ENCODE data around the gene XBP1. TPM values are rescaled to one million over a fixed set of nuclear protein-coding genes. Genes with fewer than 3 reads are reported as not detected.
"Not testable (repeated sequence)": the region's sequence is repeated elsewhere in the genome, so short reads cannot be mapped to it uniquely, and the experiment has no call there.

Gene XBP1
- total RNA-seq, 1 experiment from 2014 or later, result 81.3 TPM

DNA sequence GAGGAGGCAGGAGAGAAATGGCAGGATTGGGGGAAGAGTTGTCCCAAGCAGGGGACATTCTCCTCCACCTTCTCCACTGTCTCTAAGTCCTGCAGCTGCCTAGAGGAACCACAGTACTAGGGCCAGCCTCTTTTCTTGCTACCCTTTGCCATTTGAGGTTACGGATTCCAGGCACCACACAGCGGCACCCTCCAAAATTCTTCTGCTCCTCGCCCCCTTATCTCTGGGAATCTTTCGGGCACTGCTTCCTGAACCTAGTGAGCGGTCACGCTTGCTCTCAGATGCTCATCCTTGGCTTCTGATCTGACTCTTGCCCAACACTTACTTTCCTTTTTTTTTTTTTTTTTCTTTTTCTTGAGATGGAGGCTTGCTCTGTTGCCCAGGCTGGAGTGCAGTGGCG lies 26.6 kb upstream of the XBP1 start:
- no peak for TF ChIP-seq JUND (IDR thresholded peaks at IDR 0.05)
- TF ChIP-seq EZH2phosphoT487 (IDR thresholded peaks at IDR 0.05; ENCODE audit: borderline replicate concordance), result no peak
- TF ChIP-seq TCF7L2 (IDR thresholded peaks at IDR 0.05; ENCODE audit: borderline replicate concordance, extremely low read depth, insufficient read depth, insufficient read length), result no peak
- TF ChIP-seq ZBTB33 (IDR thresholded peaks at IDR 0.05; ENCODE audit: extremely low read depth, insufficient replicate concordance, low read length), result no peak
- no peak for TF ChIP-seq ZFX (IDR thresholded peaks at IDR 0.05)
- no peak for TF ChIP-seq POLR2AphosphoS5 (IDR thresholded peaks at IDR 0.05; ENCODE audit: low read depth, low read length)
- no peak for TF ChIP-seq ZNF274 (IDR thresholded peaks at IDR 0.05; ENCODE audit: low read depth, low read length)
- TF ChIP-seq EGR1 (IDR thresholded peaks at IDR 0.05; ENCODE audit: low read depth), result no peak
- H4K20me1 ChIP-seq (ENCODE audit: insufficient read depth), result no peaks in the 10 kb centered on the region
- BruUV-seq (replicated peaks), result no TSS peak
- no peaks in the 10 kb centered on the region for H3K4me1 ChIP-seq (ENCODE audit: control insufficient read depth in 1 of 2, insufficient read depth in 2 of 2, low read length in 2 of 2)
- no peak overlapping the region for H3K27ac ChIP-seq (ENCODE audit: low read depth, low read length)
- H3K36me3 ChIP-seq (ENCODE audit: control insufficient read depth in 1 of 2, insufficient read depth in 2 of 2, low read length in 2 of 2), result no peaks in the 10 kb centered on the region
- H2AFZ ChIP-seq (ENCODE audit: low read depth, low read length, poor library complexity, severe bottlenecking), result no peak overlapping the region
- H3K79me2 ChIP-seq (ENCODE audit: insufficient read depth, low read length), result no peaks in the 10 kb centered on the region
- H3K27me3 ChIP-seq (ENCODE audit: insufficient read depth, low read length), result no peaks in the 10 kb centered on the region
- ChIA-PET RAD21 (ENCODE audit: low non-redundant PET in 1 of 2, low total read pairs in 2 of 2, uncharacterized antibody in 2 of 2, unreplicated experiment in 2 of 2) (no interaction called here), CTCF (interaction anchor here (1.3 to 4.1 kb wide), 2 partner anchors 214 to 226 kb away, joined by 3 to 57 read pairs; no protein-coding TSS in a partner anchor), POLR2A (no interaction called here)
- no peaks in the 10 kb centered on the region for H3K9me2 ChIP-seq (ENCODE audit: insufficient read depth)
- H3K9ac ChIP-seq (ENCODE audit: low read length), result no peak overlapping the region
- DNase-seq (ENCODE audit: low read depth, low spot score) (no peak), ATAC-seq (no peak)
- intact Hi-C loops (cut with micrococcal nuclease), result loop anchor here (10.0 kb wide), 1 partner anchor 772 kb away; no protein-coding TSS in a partner anchor
- no peak overlapping the region for H3K4me2 ChIP-seq (ENCODE audit: low read length)
- no peaks in the 10 kb centered on the region for H3K9me3 ChIP-seq (ENCODE audit: control insufficient read depth in 1 of 2, insufficient read depth in 1 of 2, low read depth in 1 of 2, low read length in 2 of 2)
- H3K4me3 ChIP-seq (replicated peaks in 1 of 2; ENCODE audit: low read depth in 1 of 2, low read length in 2 of 2), result no peak overlapping the region

DNA sequence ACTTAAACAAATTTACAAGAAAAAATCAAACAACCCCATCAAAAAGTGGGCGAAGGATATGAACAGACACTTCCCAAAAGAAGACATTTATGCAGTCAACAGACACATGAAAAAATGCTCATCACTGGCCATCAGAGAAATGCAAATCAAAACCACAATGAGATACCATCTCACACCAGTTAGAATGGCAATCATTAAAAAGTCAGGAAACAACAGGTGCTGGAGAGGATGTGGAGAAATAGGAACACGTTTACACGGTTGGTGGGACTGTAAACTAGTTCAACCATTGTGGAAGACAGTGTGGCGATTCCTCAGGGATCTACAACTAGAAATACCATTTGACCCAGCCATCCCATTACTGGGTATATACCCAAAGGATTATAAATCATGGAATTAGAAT lies 26.1 kb upstream of the XBP1 start:
- H3K27me3 ChIP-seq (ENCODE audit: insufficient read depth, low read length); H3K27ac ChIP-seq (ENCODE audit: low read depth, low read length); H3K9me3 ChIP-seq (ENCODE audit: control insufficient read depth in 1 of 2, insufficient read depth in 1 of 2, low read depth in 1 of 2, low read length in 2 of 2); RAD21 ChIA-PET (ENCODE audit: low non-redundant PET in 1 of 2, low total read pairs in 2 of 2, uncharacterized antibody in 2 of 2, unreplicated experiment in 2 of 2); H3K4me1 ChIP-seq (ENCODE audit: control insufficient read depth in 1 of 2, insufficient read depth in 2 of 2, low read length in 2 of 2); H3K36me3 ChIP-seq (ENCODE audit: control insufficient read depth in 1 of 2, insufficient read depth in 2 of 2, low read length in 2 of 2); H3K4me3 ChIP-seq (replicated peaks in 1 of 2; ENCODE audit: low read depth in 1 of 2, low read length in 2 of 2); POLR2A ChIA-PET; H2AFZ ChIP-seq (ENCODE audit: low read depth, low read length, poor library complexity, severe bottlenecking); H3K4me2 ChIP-seq (ENCODE audit: low read length); H4K20me1 ChIP-seq (ENCODE audit: insufficient read depth); H3K9me2 ChIP-seq (ENCODE audit: insufficient read depth); DNase-seq (ENCODE audit: low read depth, low spot score); H3K9ac ChIP-seq (ENCODE audit: low read length); H3K79me2 ChIP-seq (ENCODE audit: insufficient read depth, low read length); ATAC-seq; CTCF ChIA-PET; BruUV-seq (replicated peaks): not testable (repeated sequence)
- intact Hi-C loops (cut with micrococcal nuclease), result loop anchor here (10.0 kb wide), 1 partner anchor 772 kb away; no protein-coding TSS in a partner anchor

- H3K4me3 ChIP-seq (replicated peaks in 1 of 2; ENCODE audit: low read depth in 1 of 2, low read length in 2 of 2); H3K4me1 ChIP-seq (ENCODE audit: control insufficient read depth in 1 of 2, insufficient read depth in 2 of 2, low read length in 2 of 2); H3K36me3 ChIP-seq (ENCODE audit: control insufficient read depth in 1 of 2, insufficient read depth in 2 of 2, low read length in 2 of 2); ATAC-seq; H3K27me3 ChIP-seq (ENCODE audit: insufficient read depth, low read length); H3K4me2 ChIP-seq (ENCODE audit: low read length); BruUV-seq (replicated peaks); DNase-seq (ENCODE audit: low read depth, low spot score); H4K20me1 ChIP-seq (ENCODE audit: insufficient read depth); RAD21 ChIA-PET (ENCODE audit: low non-redundant PET in 1 of 2, low total read pairs in 2 of 2, uncharacterized antibody in 2 of 2, unreplicated experiment in 2 of 2); H3K79me2 ChIP-seq (ENCODE audit: insufficient read depth, low read length); H3K9me3 ChIP-seq (ENCODE audit: control insufficient read depth in 1 of 2, insufficient read depth in 1 of 2, low read depth in 1 of 2, low read length in 2 of 2); H3K9me2 ChIP-seq (ENCODE audit: insufficient read depth); CTCF ChIA-PET; H3K9ac ChIP-seq (ENCODE audit: low read length); H2AFZ ChIP-seq (ENCODE audit: low read depth, low read length, poor library complexity, severe bottlenecking); H3K27ac ChIP-seq (ENCODE audit: low read depth, low read length): not testable (repeated sequence)
- POLR2A ChIA-PET, result interaction anchor here (1.0 kb wide), 1 partner anchor 24 kb away, joined by 3 read pairs; the partner anchor contains the start of gene XBP1
- intact Hi-C loops (cut with micrococcal nuclease), result loop anchor here (10.0 kb wide), 1 partner anchor 770 kb away; no protein-coding TSS in a partner anchor
Measured at GRCh38 chr22:28824455-28824854, 24.1 kb upstream of the XBP1 start.
